Measurements from ENCODE around the gene WWC1. TPM values are rescaled to one million over a fixed set of nuclear protein-coding genes. Genes with fewer than 3 reads are reported as not detected.

WWC1 gene
- total and polyA plus RNA-seq, 9 of the 15 experiments (the other 6 are each of a cell fraction or from before 2014, with no cell fraction given) = under 0.01 to 0.54 (median 0.42) TPM; not detected in 6

- TF ChIP-seq MGA (IDR thresholded peaks at IDR 0.05) (no peak), TSHZ1 (CRISPR knock-in tag; IDR thresholded peaks at IDR 0.05) (no peak), ZNF224 (CRISPR knock-in tag; IDR thresholded peaks at IDR 0.05) (no peak), GTF2B (IDR thresholded peaks at IDR 0.05; ENCODE audit: extremely low read depth, insufficient read length) (no peak), CHD1 (IDR thresholded peaks at IDR 0.05; ENCODE audit: low read length) (no peak), THRAP3 (IDR thresholded peaks at IDR 0.05; ENCODE audit: borderline replicate concordance) (no peak), CBFA2T3 (IDR thresholded peaks at IDR 0.05) (no peak), CBX3 (IDR thresholded peaks at IDR 0.05; ENCODE audit: borderline replicate concordance in 1 of 2, low read length in 2 of 2) (no peak)
Measured at GRCh38 chr5:168426007-168426863, 134.8 kb downstream of the WWC1 start (continued).

Data from K562 (cell line).